ENCODE data around the gene DDX10. TPM values are rescaled to one million over a fixed set of nuclear protein-coding genes. Genes with fewer than 3 reads are reported as not detected.

Gene DDX10
- total RNA-seq, 1 donor from 2014 or later = 34.7 TPM

- peaks cover 17% of the 10 kb centered on the region for H3K4me1 Mint-ChIP-seq (ENCODE audit: unreplicated experiment)
- DNase-seq (ENCODE audit: extremely low spot score, unreplicated experiment) = no peak
- no peak overlapping the region for H3K4me3 Mint-ChIP-seq
- no peak overlapping the region for H3K27ac Mint-ChIP-seq
- H3K36me3 Mint-ChIP-seq = peaks cover 6% of the 10 kb centered on the region
- no peaks in the 10 kb centered on the region for H3K27me3 Mint-ChIP-seq
- no peak for TF ChIP-seq CTCF (conservative IDR thresholded peaks at IDR 0.05)
- H3K9me3 Mint-ChIP-seq = no peaks in the 10 kb centered on the region
These were observed 263.1 kb downstream of the DDX10 start for GRCh38 chr11:108927791-108928545.

- H3K27me3 Mint-ChIP-seq = no peaks in the 10 kb centered on the region
- H3K4me1 Mint-ChIP-seq (ENCODE audit: unreplicated experiment) = peaks cover 17% of the 10 kb centered on the region
- no peak overlapping the region for H3K4me3 Mint-ChIP-seq
- H3K9me3 Mint-ChIP-seq = peaks cover 5% of the 10 kb centered on the region
- no peak for TF ChIP-seq CTCF (conservative IDR thresholded peaks at IDR 0.05)
- peaks cover 15% of the 10 kb centered on the region for H3K36me3 Mint-ChIP-seq
- H3K27ac Mint-ChIP-seq = no peak overlapping the region
- DNase-seq (ENCODE audit: extremely low spot score, unreplicated experiment) = no peak
These were observed 264.4 kb downstream of the DDX10 start for GRCh38 chr11:108929241-108929640.

DNA sequence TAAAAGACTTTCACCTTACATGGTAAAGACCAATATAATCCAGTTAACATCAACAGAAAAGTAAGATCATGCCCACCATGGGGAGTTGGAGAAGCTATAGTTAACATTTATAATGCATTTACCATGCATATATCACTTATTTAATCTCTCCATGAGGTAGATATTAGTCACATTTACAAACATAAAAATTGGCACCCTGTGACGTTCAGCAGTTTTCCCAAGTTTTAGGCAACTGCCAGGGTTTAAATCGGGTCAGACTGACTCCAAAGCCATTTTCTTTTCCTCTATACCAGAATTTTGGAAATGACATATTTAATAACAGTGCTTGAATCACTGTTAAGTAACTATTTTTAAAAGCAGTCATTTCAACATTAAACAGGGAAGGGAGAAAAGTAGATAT lies 266.3 kb downstream of the DDX10 start:
- H3K4me3 Mint-ChIP-seq = no peak overlapping the region
- TF ChIP-seq CTCF (conservative IDR thresholded peaks at IDR 0.05) = no peak
- DNase-seq (ENCODE audit: extremely low spot score, unreplicated experiment) = no peak

DNA sequence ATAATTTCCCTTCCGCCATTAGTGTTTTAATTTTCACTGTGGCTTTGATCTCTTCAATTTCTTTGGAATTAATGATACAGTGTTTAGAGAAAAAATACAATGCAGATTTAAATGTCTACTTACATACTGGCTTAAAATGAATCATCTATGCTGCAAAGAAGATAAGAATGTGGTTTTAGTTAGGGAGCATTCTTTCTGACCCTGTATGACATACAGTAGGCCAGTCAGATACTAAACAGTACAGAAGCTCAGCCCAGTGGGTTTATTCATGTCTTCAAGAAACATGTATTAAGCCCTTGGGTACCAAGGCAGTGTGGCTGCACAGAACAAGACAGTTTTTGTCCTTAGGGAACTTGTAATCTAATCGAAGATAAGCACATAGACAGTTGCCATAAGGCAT lies 268.8 kb downstream of the DDX10 start:
- TF ChIP-seq CTCF (conservative IDR thresholded peaks at IDR 0.05) = no peak
- H3K36me3 Mint-ChIP-seq = peaks cover 17% of the 10 kb centered on the region
- H3K4me3 Mint-ChIP-seq = no peak overlapping the region
- H3K27ac Mint-ChIP-seq = no peak overlapping the region
- no peaks in the 10 kb centered on the region for H3K27me3 Mint-ChIP-seq
- H3K4me1 Mint-ChIP-seq (ENCODE audit: unreplicated experiment) = peaks cover 4% of the 10 kb centered on the region
- peaks cover 5% of the 10 kb centered on the region for H3K9me3 Mint-ChIP-seq
- no peak for DNase-seq (ENCODE audit: extremely low spot score, unreplicated experiment)

More for the DNA sequence above, 266.3 kb downstream of the DDX10 start:
- Mint-ChIP-seq H3K27ac (no peak overlapping the region), H3K36me3 (peaks cover 17% of the 10 kb centered on the region), H3K4me1 (ENCODE audit: unreplicated experiment) (peaks cover 12% of the 10 kb centered on the region), H3K27me3 (no peaks in the 10 kb centered on the region), H3K9me3 (peaks cover 5% of the 10 kb centered on the region)

DNA sequence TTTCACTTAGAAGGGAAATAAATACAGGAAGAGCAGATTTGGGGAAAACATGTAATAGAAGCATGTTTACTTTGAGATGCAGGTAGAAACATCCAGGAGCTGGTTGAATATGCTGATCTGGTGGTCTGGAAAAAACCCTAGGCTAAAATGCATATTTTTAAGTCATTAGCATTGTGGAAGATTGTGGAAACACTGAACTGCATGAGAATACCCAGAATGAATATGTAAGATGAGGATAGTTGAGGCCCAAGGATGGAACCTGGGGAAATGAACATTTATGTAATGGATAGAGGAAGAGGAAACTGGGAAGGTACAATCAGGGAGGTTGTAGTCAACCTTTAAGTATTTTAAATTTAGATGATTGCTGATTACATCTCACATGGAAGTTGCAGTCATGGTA lies 269.4 kb downstream of the DDX10 start:
- Mint-ChIP-seq H3K9me3 (peaks cover 5% of the 10 kb centered on the region), H3K27me3 (no peaks in the 10 kb centered on the region), H3K4me1 (ENCODE audit: unreplicated experiment) (peaks cover 4% of the 10 kb centered on the region), H3K27ac (no peak overlapping the region), H3K36me3 (peaks cover 13% of the 10 kb centered on the region), H3K4me3 (no peak overlapping the region)
- no peak for DNase-seq (ENCODE audit: extremely low spot score, unreplicated experiment)
- no peak for TF ChIP-seq CTCF (conservative IDR thresholded peaks at IDR 0.05)

Data from type B pancreatic cell (in vitro differentiated cells).